ENCODE results near the gene PTDSS2.

PTDSS2 gene

GRCh38 chr11:469684-470560 lies 19.8 kb downstream of the PTDSS2 start:
- DNase-seq (ENCODE audit: insufficient read length): no peak
- FAIRE-seq: no peak
- TF ChIP-seq POLR2A (IDR thresholded peaks at IDR 0.05; ENCODE audit: low read depth, low read length): no peak
- TF ChIP-seq POLR2AphosphoS5 (IDR thresholded peaks at IDR 0.05; ENCODE audit: low read depth, low read length): no peak
- no peak for TF ChIP-seq TAF1 (IDR thresholded peaks at IDR 0.05; ENCODE audit: borderline replicate concordance, low read depth, low read length)

DNA sequence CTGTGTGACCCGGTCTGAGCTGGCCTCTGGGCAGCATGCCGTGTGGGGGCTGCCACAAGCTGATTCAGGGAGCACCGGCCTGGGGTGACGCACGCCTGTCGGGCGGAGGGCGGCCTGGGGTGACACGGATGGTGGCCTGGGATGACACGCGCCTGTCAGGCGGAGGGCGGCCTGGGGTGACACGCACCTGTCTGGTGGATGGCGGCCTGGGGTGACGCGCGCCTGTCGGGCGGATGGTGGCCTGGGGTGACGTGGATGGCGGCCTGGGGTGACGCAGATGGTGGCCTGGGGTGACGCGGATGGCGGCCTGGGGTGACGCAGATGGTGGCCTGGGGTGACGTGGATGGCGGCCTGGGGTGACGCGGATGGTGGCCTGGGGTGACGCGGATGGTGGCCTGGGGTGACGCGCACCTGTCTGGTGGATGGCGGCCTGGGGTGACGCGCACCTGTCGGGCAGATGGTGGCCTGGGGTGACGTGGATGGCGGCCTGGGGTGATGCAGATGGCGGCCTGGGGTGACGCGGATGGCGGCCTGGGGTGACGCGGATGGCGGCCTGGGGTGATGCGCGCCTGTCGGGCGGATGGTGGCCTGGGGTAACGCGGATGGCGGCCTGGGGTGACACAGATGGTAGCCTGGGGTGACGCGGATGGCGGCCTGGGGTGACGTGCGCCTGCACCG lies 21.5 kb downstream of the PTDSS2 start:
- no peak for FAIRE-seq
- TF ChIP-seq POLR2AphosphoS5 (IDR thresholded peaks at IDR 0.05; ENCODE audit: low read depth, low read length) (no peak), POLR2A (IDR thresholded peaks at IDR 0.05; ENCODE audit: low read depth, low read length) (no peak), TAF1 (IDR thresholded peaks at IDR 0.05; ENCODE audit: borderline replicate concordance, low read depth, low read length) (no peak)
- no peak for DNase-seq (ENCODE audit: insufficient read length)

DNA sequence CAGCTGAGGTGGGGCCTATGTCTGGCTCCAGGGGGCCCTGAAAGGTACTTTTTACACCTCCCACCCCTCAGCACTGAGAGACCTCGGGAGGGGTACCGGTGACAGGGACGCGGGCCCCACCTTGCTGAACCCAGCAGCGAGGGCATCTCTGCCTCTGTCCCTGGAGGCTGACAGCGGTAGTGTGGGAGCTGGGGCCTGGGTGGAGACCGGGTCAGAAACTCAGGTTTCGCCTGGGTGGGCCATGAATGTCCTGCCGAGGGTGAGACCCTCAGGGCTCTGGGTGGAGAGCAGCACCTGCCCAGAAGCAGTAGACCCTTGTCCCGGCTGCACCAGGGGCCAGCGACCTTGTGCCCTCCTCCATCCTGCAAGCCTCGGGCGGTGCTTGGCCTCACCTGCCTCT lies 22.2 kb downstream of the PTDSS2 start:
- no peak for FAIRE-seq
- TF ChIP-seq TAF1 (IDR thresholded peaks at IDR 0.05; ENCODE audit: borderline replicate concordance, low read depth, low read length): no peak
- TF ChIP-seq POLR2A (IDR thresholded peaks at IDR 0.05; ENCODE audit: low read depth, low read length): no peak
- TF ChIP-seq POLR2AphosphoS5 (IDR thresholded peaks at IDR 0.05; ENCODE audit: low read depth, low read length): no peak
- no peak for DNase-seq (ENCODE audit: insufficient read length)

DNA sequence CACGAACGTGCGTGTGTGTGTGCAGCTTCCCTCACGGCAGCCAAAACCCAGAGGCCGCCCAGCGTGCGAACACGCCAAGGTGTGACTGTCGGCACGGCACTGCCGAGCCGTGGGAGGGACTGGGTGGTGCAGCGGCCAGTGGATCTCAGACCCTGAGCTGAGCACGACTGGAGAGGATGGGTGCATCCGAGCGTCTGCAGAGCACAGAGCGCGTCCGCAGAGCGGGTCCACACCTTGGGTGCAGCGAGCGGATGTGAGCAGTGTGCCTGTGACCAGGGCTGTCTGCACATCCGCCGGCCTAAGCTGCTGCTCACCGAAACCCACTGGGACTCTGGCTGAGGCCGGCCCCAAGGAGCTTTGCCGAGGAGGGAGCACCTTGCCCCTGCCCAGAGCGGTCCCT lies 22.7 kb downstream of the PTDSS2 start:
- FAIRE-seq: no peak
- no peak for DNase-seq (ENCODE audit: insufficient read length)
- TF ChIP-seq POLR2A (IDR thresholded peaks at IDR 0.05; ENCODE audit: low read depth, low read length) (no peak), TAF1 (IDR thresholded peaks at IDR 0.05; ENCODE audit: borderline replicate concordance, low read depth, low read length) (no peak), POLR2AphosphoS5 (IDR thresholded peaks at IDR 0.05; ENCODE audit: low read depth, low read length) (no peak)

DNA sequence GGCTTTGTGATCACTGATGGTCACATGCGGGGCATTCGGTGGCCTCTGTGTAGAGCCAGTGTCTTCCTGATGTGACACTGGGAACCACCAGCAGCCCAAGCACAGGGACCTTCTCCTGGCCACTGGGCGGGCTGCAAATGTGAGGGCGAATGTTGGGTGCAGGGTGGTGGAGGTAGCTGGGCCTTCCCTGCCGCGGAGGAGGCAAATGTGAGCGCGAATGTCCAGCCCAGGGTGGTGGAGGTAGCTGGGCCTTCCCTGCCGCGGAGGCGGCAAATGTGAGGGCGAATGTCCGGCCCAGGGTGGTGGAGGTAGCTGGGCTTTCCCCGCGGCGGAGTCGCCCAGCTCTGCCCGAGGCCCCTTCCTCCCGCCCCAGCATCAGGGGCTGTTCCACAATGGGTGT lies 23.3 kb downstream of the PTDSS2 start:
- DNase-seq (ENCODE audit: insufficient read length) (no peak), FAIRE-seq (no peak)

DNA sequence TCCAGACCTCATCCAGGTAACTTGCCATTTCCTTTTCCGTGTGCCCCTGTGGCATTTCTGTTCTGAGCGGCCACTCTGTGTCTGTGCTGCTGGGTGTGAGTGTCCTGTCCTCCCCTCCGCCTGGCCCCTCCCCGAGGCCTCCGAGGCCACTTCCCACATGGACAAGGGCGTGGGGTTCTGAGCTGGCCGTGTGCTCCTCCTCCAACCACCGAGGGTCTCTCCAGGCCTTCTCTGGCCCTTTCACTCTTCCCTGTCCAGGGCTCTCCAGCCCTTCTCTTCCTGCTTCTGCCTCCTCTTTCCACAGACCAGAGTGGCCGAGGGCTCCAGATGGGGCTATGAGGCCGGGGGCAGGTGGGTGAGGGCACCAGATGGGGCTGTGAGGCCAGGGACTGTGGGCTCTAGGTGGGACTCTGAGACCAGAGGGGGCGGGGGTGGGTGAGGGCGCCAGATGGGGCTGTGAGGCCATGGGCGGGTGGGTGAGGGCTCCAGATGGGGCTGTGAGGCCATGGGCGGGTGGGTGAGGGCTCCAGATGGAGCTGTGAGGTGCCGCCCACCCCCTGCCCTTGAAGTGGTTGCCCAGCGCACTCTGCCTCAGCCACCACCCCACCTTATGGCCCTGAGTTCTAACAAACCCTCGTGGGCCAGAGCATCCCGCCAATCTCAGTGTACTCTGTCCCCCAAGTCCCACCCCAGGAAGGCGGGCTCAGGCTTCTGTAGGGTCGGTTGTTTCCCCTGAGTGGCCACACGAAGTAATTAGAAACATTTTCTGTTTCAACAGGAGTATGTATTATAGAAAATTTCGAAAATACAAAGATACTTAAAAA lies 24.1 kb downstream of the PTDSS2 start:
- TF ChIP-seq POLR2A (IDR thresholded peaks at IDR 0.05; ENCODE audit: low read depth, low read length): no peak
- TF ChIP-seq TAF1 (IDR thresholded peaks at IDR 0.05; ENCODE audit: borderline replicate concordance, low read depth, low read length): no peak
- TF ChIP-seq POLR2AphosphoS5 (IDR thresholded peaks at IDR 0.05; ENCODE audit: low read depth, low read length): no peak
- DNase-seq (ENCODE audit: insufficient read length): no peak
- FAIRE-seq: no peak

More for the DNA sequence above, 23.3 kb downstream of the PTDSS2 start:
- TF ChIP-seq TAF1 (IDR thresholded peaks at IDR 0.05; ENCODE audit: borderline replicate concordance, low read depth, low read length) (no peak), POLR2A (IDR thresholded peaks at IDR 0.05; ENCODE audit: low read depth, low read length) (no peak), POLR2AphosphoS5 (IDR thresholded peaks at IDR 0.05; ENCODE audit: low read depth, low read length) (no peak)

DNA sequence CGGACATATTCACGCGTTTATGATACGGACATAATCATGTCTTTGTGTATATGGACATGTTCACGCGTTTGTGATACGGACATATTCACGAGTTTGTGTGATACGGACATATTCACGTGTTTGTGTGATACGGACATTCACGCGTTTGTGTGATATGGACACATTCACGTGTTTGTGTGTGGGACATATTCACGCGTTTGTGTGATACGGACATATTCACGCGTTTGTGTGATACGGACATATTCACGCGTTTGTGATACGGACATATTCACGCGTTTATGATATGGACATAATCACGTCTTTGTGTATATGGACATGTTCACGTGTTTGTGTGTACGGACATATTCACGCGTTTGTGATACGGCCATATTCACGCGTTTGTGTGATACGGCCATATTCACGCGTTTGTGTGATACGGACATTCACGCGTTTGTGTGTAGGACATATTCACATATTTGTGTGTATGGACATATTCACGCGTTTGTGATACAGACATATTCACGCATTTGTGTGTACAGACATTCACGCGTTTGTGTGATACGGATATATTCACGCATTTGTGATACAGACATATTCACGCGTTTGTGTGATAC lies 24.9 kb downstream of the PTDSS2 start:
- DNase-seq (ENCODE audit: insufficient read length) (no peak), FAIRE-seq (no peak)
- no peak for TF ChIP-seq POLR2AphosphoS5 (IDR thresholded peaks at IDR 0.05; ENCODE audit: low read depth, low read length)
- TF ChIP-seq POLR2A (IDR thresholded peaks at IDR 0.05; ENCODE audit: low read depth, low read length): no peak
- TF ChIP-seq TAF1 (IDR thresholded peaks at IDR 0.05; ENCODE audit: borderline replicate concordance, low read depth, low read length): no peak

DNA sequence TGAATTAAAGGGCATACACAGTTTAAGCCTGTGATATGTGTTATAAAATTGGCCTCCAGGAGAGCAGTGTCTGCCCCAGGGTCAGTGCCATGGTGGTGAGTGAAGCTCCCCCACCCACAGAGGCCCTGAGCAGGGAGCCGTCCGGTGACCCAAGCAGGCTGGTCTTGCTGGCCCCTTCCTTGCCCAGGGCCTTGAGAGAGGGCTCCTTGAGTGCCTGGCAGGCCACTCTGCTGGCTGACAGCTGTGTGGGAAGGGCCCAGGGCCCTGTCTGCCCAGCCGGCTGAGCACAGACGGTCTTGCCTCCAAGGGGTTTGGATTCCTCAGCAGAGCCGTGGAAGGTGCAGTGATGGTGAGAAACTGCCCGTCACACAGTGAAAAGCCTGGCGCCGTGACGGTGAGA lies 25.9 kb downstream of the PTDSS2 start:
- FAIRE-seq (no peak), DNase-seq (ENCODE audit: insufficient read length) (no peak)
- TF ChIP-seq TAF1 (IDR thresholded peaks at IDR 0.05; ENCODE audit: borderline replicate concordance, low read depth, low read length) (no peak), POLR2AphosphoS5 (IDR thresholded peaks at IDR 0.05; ENCODE audit: low read depth, low read length) (no peak), POLR2A (IDR thresholded peaks at IDR 0.05; ENCODE audit: low read depth, low read length) (no peak)

- TF ChIP-seq TAF1 (IDR thresholded peaks at IDR 0.05; ENCODE audit: borderline replicate concordance, low read depth, low read length): no peak
- TF ChIP-seq POLR2A (IDR thresholded peaks at IDR 0.05; ENCODE audit: low read depth, low read length): no peak
- no peak for TF ChIP-seq POLR2AphosphoS5 (IDR thresholded peaks at IDR 0.05; ENCODE audit: low read depth, low read length)
- no peak for DNase-seq (ENCODE audit: insufficient read length)
- no peak for FAIRE-seq
Observed at GRCh38 chr11:476416-476815, 26.3 kb downstream of the PTDSS2 start.

DNA sequence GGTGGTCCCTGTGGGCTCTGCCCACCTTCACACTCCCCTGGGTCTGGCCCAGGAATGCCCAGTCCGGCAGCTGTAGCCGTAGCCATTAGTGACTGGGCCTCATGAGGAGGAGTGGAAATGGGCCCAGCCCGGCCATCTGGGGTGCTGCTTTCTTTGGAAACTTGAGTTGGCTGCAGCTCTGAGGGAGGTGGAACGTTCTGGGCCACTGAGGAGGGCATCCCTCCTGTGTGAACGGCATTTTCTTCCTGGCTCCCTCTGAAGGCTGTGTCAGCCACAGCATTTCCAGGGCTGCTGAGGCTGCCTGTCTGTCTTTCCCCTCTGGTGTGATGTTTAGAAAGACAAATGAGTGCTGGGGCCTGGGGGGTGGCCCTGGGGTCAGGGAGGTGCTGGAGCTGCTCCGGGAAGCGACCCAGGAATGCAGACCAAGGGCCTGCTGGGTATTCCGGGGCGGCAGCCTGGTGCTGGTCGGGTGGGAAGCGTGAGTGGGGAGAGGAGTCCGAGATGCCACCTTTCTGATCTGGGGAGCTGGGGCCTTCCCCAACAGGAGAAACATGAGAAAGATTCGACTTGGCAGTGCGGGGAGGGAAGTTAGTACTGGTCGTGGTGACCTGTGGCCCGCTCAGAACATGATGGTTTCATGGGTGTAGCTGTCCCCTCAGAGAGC lies 27.1 kb downstream of the PTDSS2 start:
- TF ChIP-seq POLR2A (IDR thresholded peaks at IDR 0.05; ENCODE audit: low read depth, low read length) (no peak), TAF1 (IDR thresholded peaks at IDR 0.05; ENCODE audit: borderline replicate concordance, low read depth, low read length) (no peak), POLR2AphosphoS5 (IDR thresholded peaks at IDR 0.05; ENCODE audit: low read depth, low read length) (no peak)
- FAIRE-seq: no peak
- DNase-seq (ENCODE audit: insufficient read length): no peak

Measured in GM12892 (cell line).